Endothelial cell of umbilical vein (primary cell): Measurements from ENCODE around the gene ELL2. TPM values are rescaled to one million over a fixed set of nuclear protein-coding genes. Genes with fewer than 3 reads are reported as not detected.

ENCODE experiments used
- BruUV-seq: library from RNA; stranded (reverse); fragments of 400-500 nt; replicated peaks from 2 replicates; lab custom pipeline; 2021; lab: Mats Ljungman, UMichigan
- CTCF ChIA-PET: fragments of 300-600, 350-600 bp; sonication (Branson Sonifier 250); formaldehyde crosslinking; loops from one replicate; lab custom pipeline; 2021; ENCODE audit warnings: antibody characterized with exemption, inconsistent platforms; lab: Charles Lee
- POLR2A ChIA-PET: fragments of 300-600, 350-600 bp; sonication (Branson Sonifier 250); formaldehyde crosslinking; loops from one replicate; lab custom pipeline; 2021; ENCODE audit warnings: antibody characterized with exemption, inconsistent platforms; lab: Charles Lee
- DNase-seq: peaks from one replicate; pipeline ENCODE4 v3.0.0-alpha.2; 2011; ENCODE audit warnings: low read depth, low spot score
- FAIRE-seq: peaks from 2 replicates; lab custom pipeline; 2011; peaks lifted over from hg19 to GRCh38; lab: Jason Lieb, UNC
- H2AFZ ChIP-seq: 2 replicates; pipeline ENCODE4 v1.6.0; 2012; ENCODE audit warnings: low read depth, low read length, control low read depth, inconsistent platforms
- H3K27ac ChIP-seq: 2 replicates; pipeline ENCODE4 v1.5.1; 2011; ENCODE audit warnings: low read depth, mild to moderate bottlenecking, control low read depth, low read length, moderate library complexity; ENCODE audit not compliant: insufficient read depth
- H3K27me3 ChIP-seq, 2 experiments: 2 replicates each; pipeline versions ENCODE4 v1.6.0 to v1.6.1; 2011; ENCODE audit warnings: low read length in 2 of 2, mixed read lengths in 1 of 2; ENCODE audit not compliant: control insufficient read depth in 2 of 2, insufficient read depth in 2 of 2
- H3K36me3 ChIP-seq, 2 experiments: 2 replicates in 1 of 2; 3 replicates in 1 of 2; pipeline ENCODE4 v1.5.1; 2011; ENCODE audit warnings: low read length in 2 of 2, mild to moderate bottlenecking in 1 of 2, moderate library complexity in 1 of 2; ENCODE audit not compliant: control insufficient read depth in 2 of 2, insufficient read depth in 2 of 2; ENCODE audit errors: extremely low read depth in 1 of 2
- H3K4me1 ChIP-seq: 3 replicates; pipeline ENCODE4 v1.5.1; 2011; ENCODE audit warnings: mild to moderate bottlenecking, low read length; ENCODE audit not compliant: control insufficient read depth, insufficient read depth; ENCODE audit errors: extremely low read depth
- H3K4me2 ChIP-seq: 2 replicates; pipeline ENCODE4 v1.6.1; 2011; ENCODE audit warnings: low read length, control low read depth, mixed read lengths; ENCODE audit not compliant: insufficient read depth
- H3K4me3 ChIP-seq, 3 experiments: fragments of 200-600 bp in 1 of 3; sonication (generic), shearing (Covaris generic) in 1 of 3; replicated peaks in 1 of 3; 2 replicates each; pipeline ENCODE4 v1.5.1; 2011 to 2016; ENCODE audit warnings: control low read depth in 3 of 3, low read length in 3 of 3, mild to moderate bottlenecking in 2 of 3, inconsistent platforms in 1 of 3, low read depth in 1 of 3, moderate library complexity in 1 of 3; ENCODE audit not compliant: insufficient read depth in 1 of 3
- H3K79me2 ChIP-seq: 2 replicates; pipeline ENCODE4 v1.6.0; 2012; ENCODE audit warnings: low read length, inconsistent platforms; ENCODE audit not compliant: control insufficient read depth, insufficient read depth
- H3K9ac ChIP-seq: replicated peaks from 2 replicates; pipeline ENCODE3; 2011; ENCODE audit warnings: low read length, control low read depth; ENCODE audit not compliant: insufficient read depth; ENCODE audit errors: extremely low read depth
- H3K9me1 ChIP-seq: replicated peaks from 3 replicates; pipeline ENCODE4 v1.6.0; 2011; ENCODE audit warnings: mild to moderate bottlenecking, low read length; ENCODE audit not compliant: control insufficient read depth, insufficient read depth; ENCODE audit errors: extremely low read depth
- H3K9me3 ChIP-seq: replicated peaks from 2 replicates; pipeline ENCODE4 v1.5.1; 2012; ENCODE audit warnings: low read length, inconsistent platforms; ENCODE audit not compliant: control insufficient read depth, insufficient read depth
- H4K20me1 ChIP-seq: replicated peaks from 2 replicates; pipeline ENCODE3; 2011; ENCODE audit warnings: mild to moderate bottlenecking, low read length; ENCODE audit not compliant: control insufficient read depth, insufficient read depth; ENCODE audit errors: extremely low read depth
- CTCF ChIP-seq, 2 donors: IDR thresholded peaks; 1 replicate in 1 of 2; 2 replicates in 1 of 2; pipeline ENCODE4 v1.5.1; 2011; ENCODE audit warnings: low read length in 2 of 2, mild to moderate bottlenecking in 2 of 2, moderate library complexity in 2 of 2, control low read depth in 1 of 2, inconsistent platforms in 1 of 2, low read depth in 1 of 2; ENCODE audit not compliant: insufficient read depth in 1 of 2; ENCODE audit errors: extremely low read depth in 1 of 2
- EZH2 ChIP-seq: IDR thresholded peaks from 2 replicates; pipeline ENCODE4 v1.6.1; 2012; ENCODE audit warnings: borderline replicate concordance, low read depth, mild to moderate bottlenecking, moderate library complexity, low read length, inconsistent platforms; ENCODE audit not compliant: severe bottlenecking
- FOS ChIP-seq: IDR thresholded peaks from 2 replicates; pipeline ENCODE4 v1.6.1; 2011; ENCODE audit warnings: mild to moderate bottlenecking, low read length, moderate library complexity, borderline replicate concordance; ENCODE audit not compliant: insufficient read depth
- GATA2 ChIP-seq: IDR thresholded peaks from 2 replicates; pipeline ENCODE4 v1.7.0; 2011; ENCODE audit warnings: low read depth, mild to moderate bottlenecking, moderate library complexity, mixed read lengths, low read length; ENCODE audit not compliant: insufficient read length, insufficient read depth
- JUN ChIP-seq: IDR thresholded peaks from 2 replicates; pipeline ENCODE4 v1.6.1; 2011; ENCODE audit warnings: borderline replicate concordance, low read depth; ENCODE audit not compliant: insufficient read length, insufficient read depth
- MAX ChIP-seq: IDR thresholded peaks from 2 replicates; pipeline ENCODE4 v1.6.1; 2011; ENCODE audit not compliant: insufficient read depth, insufficient read length
- MYC ChIP-seq: IDR thresholded peaks from one replicate; pipeline ENCODE4 v1.6.1; 2011; ENCODE audit warnings: mild to moderate bottlenecking, low read depth, low read length
- POLR2A ChIP-seq: IDR thresholded peaks from 2 replicates; pipeline ENCODE4 v1.6.1; 2012; ENCODE audit warnings: low read depth, mild to moderate bottlenecking, control low read depth, low read length
- POLR2AphosphoS5 ChIP-seq: IDR thresholded peaks from 2 replicates; pipeline ENCODE4 v1.6.1; 2012; ENCODE audit warnings: low read depth, mild to moderate bottlenecking, control low read depth, low read length, moderate library complexity; ENCODE audit not compliant: insufficient read depth
- dilution Hi-C: fragments of 300-500 bp; cut with MboI; formaldehyde crosslinking; loops from one replicate; pipeline ENCODE4 v1.15.0; 2019; ENCODE audit warnings: low sequenced_read_pairs; ENCODE audit not compliant: extremely low pct_ligation_motif_present
- intact Hi-C: fragments of 100-400 bp; cut with micrococcal nuclease; formaldehyde crosslinking; loops from one replicate; pipeline ENCODE4 v1.10.0; 2022
- polyA plus RNA-seq, 4 experiments: library from polyadenylated mRNA; depleted of rRNA in 3 of 4; stranded (reverse) in 3 of 4; unstranded in 1 of 4; fragments of >200 nt; gene quantifications; 2 replicates each; pipeline versions ENCODE4 v1.2.1 to v1.2.3, GENCODE V29; 2011 to 2012; ENCODE audit warnings: missing spikeins in 1 of 4
- total RNA-seq: library from RNA; stranded (reverse); gene quantifications from 2 replicates; pipeline ENCODE4 v1.2.3, GENCODE V29; 2021

The ELL2 gene
- total and polyA plus RNA-seq, 2 donors (not counting 3 experiments of a cell fraction or from before 2014, with no cell fraction given) = 6.8 to 26.0 TPM

GRCh38 chr5:95858661-95859595 is 102.7 kb downstream of the ELL2 start:
- POLR2A ChIA-PET = no interaction called here
- no peaks in the 10 kb centered on the region for H4K20me1 ChIP-seq
- H3K4me3 ChIP-seq = peak overlapping the region in 2 of 3 experiments; percentile 1 to 18
- CTCF ChIA-PET = interaction anchor here (0.6 to 6.9 kb wide), 17 partner anchors 9 to 486 kb away, joined by 3 to 73 read pairs (median 3); partner anchors contain the start of gene ELL2
- H3K4me2 ChIP-seq = peak overlapping the region; percentile 71
- H3K9me3 ChIP-seq = no peaks in the 10 kb centered on the region
- FAIRE-seq = peak; percentile 81
- H3K79me2 ChIP-seq = no peaks in the 10 kb centered on the region
- peak overlapping the region; percentile 98 for H3K27ac ChIP-seq
- peaks cover 58% of the 10 kb centered on the region for H3K4me1 ChIP-seq
- H3K27me3 ChIP-seq = no peaks in the 10 kb centered on the region
- H3K9ac ChIP-seq = peak overlapping the region; percentile 79
- intact Hi-C loops = loop anchor here (1.0 to 10.0 kb wide), 5 partner anchors 34 to 742 kb away; no protein-coding TSS in a partner anchor
- dilution Hi-C loops = no loop called here
- DNase-seq = peak; percentile 99
- H3K9me1 ChIP-seq = no peaks in the 10 kb centered on the region
- BruUV-seq = TSS peak; percentile 65
- peak overlapping the region; percentile 4 for H2AFZ ChIP-seq
- no peaks in the 10 kb centered on the region for H3K36me3 ChIP-seq
- TF ChIP-seq EZH2 = no peak
- peak; percentile 81 for TF ChIP-seq FOS
- no peak for TF ChIP-seq POLR2A
- no peak for TF ChIP-seq GATA2
- peak; percentile 15 for TF ChIP-seq MYC
- peak; percentile 87 for TF ChIP-seq JUN
- TF ChIP-seq POLR2AphosphoS5 = peak; percentile 86
- peak; percentile 42 for TF ChIP-seq MAX
- TF ChIP-seq CTCF (IDR thresholded peaks at IDR 0.05; ENCODE audit: extremely low read depth in 1 of 2, insufficient read depth in 1 of 2, low read depth in 1 of 2, low read length in 2 of 2) = peak; percentile 93 to 99
